H1 (cell line): ENCODE data around the gene CCDC110. TPM values are rescaled to one million over a fixed set of nuclear protein-coding genes. Genes with fewer than 3 reads are reported as not detected.

ENCODE experiments used
- CTCF ChIA-PET: fragments of 300-600 bp; sonication (Branson Sonifier 250); formaldehyde crosslinking; loops from one replicate; lab custom pipeline; 2021; ENCODE audit not compliant: partially characterized antibody; lab: Charles Lee
- POLR2A ChIA-PET: fragments of 300-600 bp; sonication (Branson Sonifier 250); formaldehyde crosslinking; loops from one replicate; lab custom pipeline; 2021; ENCODE audit warnings: inconsistent platforms; ENCODE audit not compliant: partially characterized antibody; lab: Charles Lee
- DNase-seq, 2 experiments: peaks; one replicate each; pipeline versions ENCODE4 v3.0.0 to v3.0.0-alpha.2; 2010 to 2022; ENCODE audit warnings: low spot score in 2 of 2, low read depth in 1 of 2, mixed read lengths in 1 of 2
- FAIRE-seq: peaks from 2 replicates; lab custom pipeline; 2011; peaks lifted over from hg19 to GRCh38; lab: Jason Lieb, UNC
- H2AFZ ChIP-seq: 2 replicates; pipeline ENCODE4 v1.8.1; 2012; ENCODE audit warnings: low read length, inconsistent platforms
- H2AK5ac ChIP-seq: 2 replicates; pipeline ENCODE4 v1.6.1; 2013; ENCODE audit warnings: low read depth, low read length
- H2BK120ac ChIP-seq: replicated peaks from 2 replicates; pipeline ENCODE3; 2013; ENCODE audit warnings: low read depth, low read length, inconsistent platforms
- H2BK12ac ChIP-seq: 2 replicates; pipeline ENCODE4 v1.6.1; 2013; ENCODE audit warnings: low read depth, low read length
- H2BK15ac ChIP-seq: 2 replicates; pipeline ENCODE4 v1.6.1; 2013; ENCODE audit warnings: low read length
- H2BK20ac ChIP-seq: 2 replicates; pipeline ENCODE4 v1.6.1; 2013; ENCODE audit warnings: low read length
- H2BK5ac ChIP-seq: 2 replicates; pipeline ENCODE4 v1.6.1; 2013; ENCODE audit warnings: low read depth, low read length
- H3K14ac ChIP-seq: 2 replicates; pipeline ENCODE4 v1.6.1; 2013; ENCODE audit warnings: inconsistent platforms; ENCODE audit not compliant: insufficient read length
- H3K18ac ChIP-seq: 2 replicates; pipeline ENCODE4 v1.6.1; 2013; ENCODE audit warnings: low read length; ENCODE audit errors: extremely low read depth
- H3K23ac ChIP-seq: 2 replicates; pipeline ENCODE4 v1.6.1; 2013; ENCODE audit warnings: inconsistent platforms; ENCODE audit not compliant: insufficient read length
- H3K23me2 ChIP-seq: 2 replicates; pipeline ENCODE4 v1.6.1; 2013; ENCODE audit warnings: low read depth, low read length
- H3K27ac ChIP-seq: 2 replicates; pipeline ENCODE4 v1.6.1; 2011; ENCODE audit warnings: low read depth, low read length, inconsistent platforms
- H3K27me3 ChIP-seq, 4 experiments: replicated peaks in 1 of 4; 1 replicate in 1 of 4; 2 replicates in 3 of 4; pipeline versions ENCODE4 v1.6.1 to v1.8.1; 2011 to 2013; ENCODE audit warnings: low read length in 3 of 4, mild to moderate bottlenecking in 3 of 4, inconsistent platforms in 2 of 4, mixed read lengths in 2 of 4, moderate library complexity in 1 of 4; ENCODE audit not compliant: control insufficient read depth in 3 of 4, insufficient read depth in 3 of 4; ENCODE audit errors: extremely low read depth in 1 of 4
- H3K36me3 ChIP-seq, 4 experiments: 2 replicates each; pipeline versions ENCODE4 v1.6.1 to v1.8.1; 2011 to 2013; ENCODE audit warnings: mild to moderate bottlenecking in 4 of 4, low read length in 3 of 4, moderate library complexity in 2 of 4, control low read depth in 1 of 4, inconsistent platforms in 1 of 4; ENCODE audit not compliant: insufficient read depth in 4 of 4, control insufficient read depth in 2 of 4
- H3K4ac ChIP-seq: replicated peaks from 2 replicates; pipeline ENCODE3; 2013; ENCODE audit warnings: low read length, low read depth, mixed read lengths, inconsistent platforms; ENCODE audit not compliant: insufficient read length
- H3K4me1 ChIP-seq, 4 experiments: replicated peaks in 1 of 4; 1 replicate in 1 of 4; 2 replicates in 3 of 4; pipeline versions ENCODE4 v1.6.1 to v1.8.1; 2011 to 2013; ENCODE audit warnings: low read length in 3 of 4, inconsistent platforms in 2 of 4, mixed read lengths in 1 of 4; ENCODE audit not compliant: insufficient read depth in 4 of 4, control insufficient read depth in 3 of 4
- H3K4me2 ChIP-seq, 2 experiments: 2 replicates each; pipeline versions ENCODE4 v1.6.1 to v1.8.1; 2011 to 2013; ENCODE audit warnings: low read depth in 2 of 2, low read length in 2 of 2, control low read depth in 1 of 2, inconsistent platforms in 1 of 2, mild to moderate bottlenecking in 1 of 2; ENCODE audit not compliant: insufficient read depth in 1 of 2
- H3K4me3 ChIP-seq, 4 experiments: fragments of 200-600, 300-600 bp in 1 of 4; sonication (generic), shearing (Covaris generic), sonication (Bioruptor Twin) in 1 of 4; 2 replicates each; pipeline versions ENCODE4 v1.5.1 to v1.8.1; 2011 to 2016; ENCODE audit warnings: low read length in 4 of 4, low read depth in 3 of 4, control low read depth in 2 of 4, inconsistent platforms in 2 of 4, mild to moderate bottlenecking in 2 of 4, mixed read lengths in 1 of 4, moderate library complexity in 1 of 4; ENCODE audit not compliant: insufficient read depth in 2 of 4; ENCODE audit errors: extremely low read depth in 1 of 4
- H3K56ac ChIP-seq: replicated peaks from 2 replicates; pipeline ENCODE3; 2013; ENCODE audit warnings: low read depth, mild to moderate bottlenecking, mixed read lengths, low read length, inconsistent platforms; ENCODE audit not compliant: insufficient read length
- H3K79me1 ChIP-seq: 2 replicates; pipeline ENCODE4 v1.6.1; 2013; ENCODE audit warnings: low read depth, low read length, control low read depth
- H3K79me2 ChIP-seq, 2 experiments: 2 replicates each; pipeline versions ENCODE4 v1.6.1 to v1.8.1; 2012 to 2013; ENCODE audit warnings: low read length in 2 of 2, mild to moderate bottlenecking in 2 of 2, inconsistent platforms in 1 of 2; ENCODE audit not compliant: insufficient read depth in 2 of 2, control insufficient read depth in 1 of 2
- H3K9ac ChIP-seq, 4 experiments: replicated peaks in 1 of 4; 1 replicate in 1 of 4; 2 replicates in 3 of 4; pipeline versions ENCODE4 v1.6.1 to v1.8.1; 2011 to 2013; ENCODE audit warnings: low read depth in 3 of 4, low read length in 3 of 4, control low read depth in 2 of 4, mild to moderate bottlenecking in 2 of 4, moderate library complexity in 2 of 4, inconsistent platforms in 1 of 4; ENCODE audit errors: extremely low read depth in 1 of 4
- H3K9me3 ChIP-seq, 2 experiments: 2 replicates each; pipeline versions ENCODE4 v1.6.1 to v1.8.1; 2012 to 2013; ENCODE audit warnings: mild to moderate bottlenecking in 2 of 2, moderate library complexity in 2 of 2, control low read depth in 1 of 2, inconsistent platforms in 1 of 2, low read depth in 1 of 2, low read length in 1 of 2, mixed read lengths in 1 of 2; ENCODE audit not compliant: insufficient read depth in 2 of 2
- H4K20me1 ChIP-seq, 2 experiments: replicated peaks in 1 of 2; 2 replicates each; pipeline versions ENCODE3 to v1.8.1; 2011 to 2013; ENCODE audit warnings: inconsistent platforms in 2 of 2, low read length in 2 of 2, mild to moderate bottlenecking in 1 of 2; ENCODE audit not compliant: insufficient read depth in 2 of 2, control insufficient read depth in 1 of 2
- H4K5ac ChIP-seq: 2 replicates; pipeline ENCODE4 v1.6.1; 2013; ENCODE audit warnings: low read length, low read depth, mixed read lengths, inconsistent platforms; ENCODE audit not compliant: insufficient read length
- H4K8ac ChIP-seq: 2 replicates; pipeline ENCODE4 v1.8.0; 2013; ENCODE audit warnings: mild to moderate bottlenecking, moderate library complexity, low read length, inconsistent platforms; ENCODE audit not compliant: insufficient read depth; ENCODE audit errors: extremely low read depth
- H4K91ac ChIP-seq: replicated peaks from 2 replicates; pipeline ENCODE3; 2013; ENCODE audit warnings: low read length, mixed read lengths, inconsistent platforms; ENCODE audit not compliant: insufficient read length
- CEBPB ChIP-seq: IDR thresholded peaks from 2 replicates; pipeline ENCODE4 v1.6.1; 2012; ENCODE audit warnings: low read depth, low read length
- EGR1 ChIP-seq: IDR thresholded peaks from 2 replicates; pipeline ENCODE4 v1.6.1; 2011; ENCODE audit warnings: low read depth, low read length, borderline replicate concordance
- GTF2F1 ChIP-seq: IDR thresholded peaks from 2 replicates; pipeline ENCODE4 v1.6.1; 2012; ENCODE audit warnings: low read depth, low read length, improper control_type of control experiment, borderline replicate concordance
- KDM5A ChIP-seq: fragments of 200-600 bp; IDR thresholded peaks from 2 replicates; pipeline ENCODE4 v1.7.1; 2012; ENCODE audit warnings: mild to moderate bottlenecking, low read length, inconsistent platforms, mixed read lengths
- MAFK ChIP-seq: IDR thresholded peaks from 2 replicates; pipeline ENCODE4 v1.6.1; 2012; ENCODE audit warnings: low read depth, mild to moderate bottlenecking, improper control_type of control experiment, low read length
- NANOG ChIP-seq: IDR thresholded peaks from 2 replicates; pipeline ENCODE4 v1.6.1; 2011; ENCODE audit warnings: low read length, low read depth, mild to moderate bottlenecking, inconsistent platforms; ENCODE audit not compliant: insufficient read depth, poor library complexity, severe bottlenecking
- PHF8 ChIP-seq: fragments of 200-600 bp; sonication (generic); conservative IDR thresholded peaks from 2 replicates; pipeline ENCODE4 v1.7.1; 2012; ENCODE audit warnings: low read depth, mild to moderate bottlenecking, inconsistent platforms, low read length, moderate library complexity
- SP2 ChIP-seq: IDR thresholded peaks from 2 replicates; pipeline ENCODE4 v1.6.1; 2012; ENCODE audit warnings: mild to moderate bottlenecking, low read length, inconsistent platforms
- SRF ChIP-seq: IDR thresholded peaks from 2 replicates; pipeline ENCODE4 v1.6.1; 2011; ENCODE audit warnings: mild to moderate bottlenecking, low read depth, low read length, moderate library complexity
- SUZ12 ChIP-seq: fragments of 200-600 bp; sonication (generic); IDR thresholded peaks from 2 replicates; pipeline ENCODE4 v1.6.1; 2012; ENCODE audit warnings: mild to moderate bottlenecking, inconsistent platforms, low read length, moderate library complexity, mixed read lengths
- TAF7 ChIP-seq: optimal IDR thresholded peaks from 2 replicates; pipeline ENCODE3; 2011; ENCODE audit warnings: low read depth, mild to moderate bottlenecking, inconsistent platforms, low read length, moderate library complexity, borderline replicate concordance
- TCF12 ChIP-seq: IDR thresholded peaks from 2 replicates; pipeline ENCODE4 v1.6.1; 2011; ENCODE audit warnings: low read depth, mild to moderate bottlenecking, low read length
- TEAD4 ChIP-seq: IDR thresholded peaks from 2 replicates; pipeline ENCODE4 v1.6.1; 2012; ENCODE audit warnings: low read depth, low read length, inconsistent platforms, mixed read lengths
- WGBS, 2 experiments: shearing (Covaris generic) in 1 of 2; methylation state at CpG; one replicate each; pipeline versions ENCODE4 v1.1.6 to v1.1.7; 2013 to 2015; ENCODE audit warnings: low lambda C conversion rate in 2 of 2, mixed read lengths in 2 of 2, inconsistent platforms in 1 of 2, low coverage in 1 of 2, missing lambda C conversion rate in 1 of 2; ENCODE audit not compliant: insufficient replicate concordance in 2 of 2, insufficient coverage in 1 of 2, insufficient read length in 1 of 2; ENCODE audit errors: extremely low coverage in 1 of 2, missing lambda C conversion rate in 1 of 2; 5-methylcytosine and 5-hydroxymethylcytosine counted together
- polyA plus RNA-seq, 7 experiments: library from polyadenylated mRNA; depleted of rRNA in 3 of 7; stranded (reverse) in 5 of 7; unstranded in 2 of 7; fragments of >200 nt in 5 of 7; fragments of 200-250 nt in 2 of 7; gene quantifications; 1 replicate in 5 of 7; 2 replicates in 1 of 7; 4 replicates in 1 of 7; pipeline versions ENCODE4 v1.2.1 to v1.2.3, GENCODE V29; 2011 to 2013; ENCODE audit warnings: missing spikeins in 2 of 7, mixed read lengths in 2 of 7
- total RNA-seq: library from RNA; stranded (reverse); fragmentation: NEBNext Ultra II Directional; extraction: Animal tissue kit (Norgen Biotek cat#: 25700); gene quantifications from 2 replicates; pipeline ENCODE4 v1.2.1, GENCODE V29; 2021

CCDC110 gene
- total and polyA plus RNA-seq, 2 of the 8 experiments (the other 6 are each of a cell fraction or from before 2014, with no cell fraction given): 0.33 to 3.1 TPM

- no peaks in the 10 kb centered on the region for H3K79me2 ChIP-seq
- no peak overlapping the region for H2BK15ac ChIP-seq
- H3K23me2 ChIP-seq: no peaks in the 10 kb centered on the region
- H3K4me1 ChIP-seq: no peaks in the 10 kb centered on the region
- H4K20me1 ChIP-seq: no peaks in the 10 kb centered on the region
- TF ChIP-seq TEAD4 (no peak), GTF2F1 (no peak), CEBPB (no peak), PHF8 (no peak), TAF7 (no peak), NANOG (no peak), EGR1 (no peak), SRF (no peak), SP2 (no peak), TCF12 (no peak), MAFK (no peak), SUZ12 (no peak), KDM5A (no peak)
- no peak overlapping the region for H3K4me2 ChIP-seq
- FAIRE-seq (no peak), DNase-seq (no peak)
- H2BK12ac ChIP-seq: no peak overlapping the region
- H4K5ac ChIP-seq: no peak overlapping the region
- H2BK120ac ChIP-seq: no peak overlapping the region
- no peaks in the 10 kb centered on the region for H3K79me1 ChIP-seq
- no peak overlapping the region for H2AFZ ChIP-seq
- H3K27me3 ChIP-seq: no peaks in the 10 kb centered on the region
- POLR2A ChIA-PET: no interaction called here
- H3K36me3 ChIP-seq: no peaks in the 10 kb centered on the region
- no peak overlapping the region for H3K23ac ChIP-seq
- no peak overlapping the region for H3K9ac ChIP-seq
- H3K56ac ChIP-seq: no peak overlapping the region
- no peak overlapping the region for H3K27ac ChIP-seq
- H3K9me3 ChIP-seq: no peaks in the 10 kb centered on the region
- H2AK5ac ChIP-seq: no peak overlapping the region
- no peak overlapping the region for H3K18ac ChIP-seq
- no peak overlapping the region for H3K4ac ChIP-seq
- H4K8ac ChIP-seq: no peak overlapping the region
- no peak overlapping the region for H2BK5ac ChIP-seq
- H2BK20ac ChIP-seq: no peak overlapping the region
- CTCF ChIA-PET: no interaction called here
- 90% methylated on average over 2 of the region's 2 CpGs; no CpG with 5 or more reads in 1 of the 2 experiments for whole genome bisulfite sequencing, 2 experiments
- H3K4me3 ChIP-seq: no peak overlapping the region
- no peak overlapping the region for H3K14ac ChIP-seq
- H4K91ac ChIP-seq: no peak overlapping the region
Measured at GRCh38 chr4:185441479-185441878, 30.1 kb downstream of the CCDC110 start.
